ENCODE results near the gene PLEKHF1.
"Not testable (repeated sequence)": the region's sequence is repeated elsewhere in the genome, so short reads cannot be mapped to it uniquely, and the experiment has no call there.

The PLEKHF1 gene

GRCh38 chr19:29664753-29665214, 477 bp upstream of the PLEKHF1 start:
- DNase-seq (ENCODE audit: low spot score) = no peak

GRCh38 chr19:29665826-29666577, 741 bp downstream of the PLEKHF1 start:
- no peak for DNase-seq (ENCODE audit: low spot score)

GRCh38 chr19:29666578-29667386, 1.5 kb downstream of the PLEKHF1 start:
- DNase-seq (ENCODE audit: low spot score) = no peak

- DNase-seq (ENCODE audit: low spot score) = no peak
Observed at GRCh38 chr19:29667387-29667783, 2.1 kb downstream of the PLEKHF1 start.

- DNase-seq (ENCODE audit: low spot score) = peak; percentile 59
Observed at GRCh38 chr19:29667901-29668341, 2.7 kb downstream of the PLEKHF1 start.

- no peak for DNase-seq (ENCODE audit: low spot score)
Observed at GRCh38 chr19:29668746-29669609, 3.7 kb downstream of the PLEKHF1 start.

- no peak for DNase-seq (ENCODE audit: low spot score)
Observed at GRCh38 chr19:29670255-29670654, 5.0 kb downstream of the PLEKHF1 start.

- not testable (repeated sequence) for DNase-seq (ENCODE audit: low spot score)
Observed at GRCh38 chr19:29671026-29671392, 5.7 kb downstream of the PLEKHF1 start.

GRCh38 chr19:29671393-29672160, 6.3 kb downstream of the PLEKHF1 start:
- DNase-seq (ENCODE audit: low spot score) = peak; percentile 95

GRCh38 chr19:29672319-29672932, 7.2 kb downstream of the PLEKHF1 start:
- DNase-seq (ENCODE audit: low spot score) = no peak

- peak; percentile 89 for DNase-seq (ENCODE audit: low spot score)
Observed at GRCh38 chr19:29672933-29673336, 7.7 kb downstream of the PLEKHF1 start.

- no peak for DNase-seq (ENCODE audit: low spot score)
Observed at GRCh38 chr19:29673451-29674371, 8.4 kb downstream of the PLEKHF1 start.

GRCh38 chr19:29674374-29675119, 9.3 kb downstream of the PLEKHF1 start:
- no peak for DNase-seq (ENCODE audit: low spot score)

- DNase-seq (ENCODE audit: low spot score) = no peak
Observed at GRCh38 chr19:29675120-29675649, 9.9 kb downstream of the PLEKHF1 start.

GRCh38 chr19:29675650-29676186, 10.5 kb downstream of the PLEKHF1 start:
- no peak for DNase-seq (ENCODE audit: low spot score)

- no peak for DNase-seq (ENCODE audit: low spot score)
Observed at GRCh38 chr19:29676586-29676985, 11.3 kb downstream of the PLEKHF1 start.

GRCh38 chr19:29677001-29677817, 11.9 kb downstream of the PLEKHF1 start:
- no peak for DNase-seq (ENCODE audit: low spot score)

All from CD4-positive, alpha-beta T cell treated with Interleukin-15 for 4 hours (primary cell).